Skin of body (tissue), 2 donors: ENCODE measurements around the gene DISC1. TPM values are rescaled to one million over a fixed set of nuclear protein-coding genes. Genes with fewer than 3 reads are reported as not detected.
"Not testable (repeated sequence)": the region's sequence is repeated elsewhere in the genome, so short reads cannot be mapped to it uniquely, and the experiment has no call there.

Experiments used
- DNase-seq: peaks from one replicate; lab custom pipeline; 2025; lab: John Stamatoyannopoulos, UW
- total RNA-seq: library from RNA; depleted of rRNA; stranded (reverse); fragments of >200 nt; gene quantifications from one replicate; pipeline ENCODE4 v1.2.3, GENCODE V29; 2014

The DISC1 gene
- total RNA-seq, 1 donor from 2014 or later: 13.9 TPM

DNA sequence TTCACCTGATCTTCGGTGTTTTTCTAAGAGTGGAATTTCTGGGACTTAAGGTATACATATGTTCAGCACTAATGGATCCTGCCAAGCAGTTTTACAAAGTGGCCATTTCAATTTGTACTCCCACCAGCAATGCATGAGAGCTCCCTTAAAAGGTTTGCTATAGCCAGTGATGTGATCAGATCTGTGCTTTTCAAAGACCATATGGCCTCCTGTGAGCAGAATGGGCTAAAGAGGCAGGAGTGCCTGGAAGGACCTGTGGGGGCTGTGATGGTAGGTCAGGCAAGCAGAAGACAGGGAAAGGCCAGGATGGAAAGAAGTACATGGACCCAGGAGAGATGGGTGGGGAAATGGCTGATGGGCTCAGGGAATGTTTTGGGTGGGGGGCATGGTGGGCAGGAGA, 252.7 kb downstream of the DISC1 start:
- DNase-seq: no peak

DNA sequence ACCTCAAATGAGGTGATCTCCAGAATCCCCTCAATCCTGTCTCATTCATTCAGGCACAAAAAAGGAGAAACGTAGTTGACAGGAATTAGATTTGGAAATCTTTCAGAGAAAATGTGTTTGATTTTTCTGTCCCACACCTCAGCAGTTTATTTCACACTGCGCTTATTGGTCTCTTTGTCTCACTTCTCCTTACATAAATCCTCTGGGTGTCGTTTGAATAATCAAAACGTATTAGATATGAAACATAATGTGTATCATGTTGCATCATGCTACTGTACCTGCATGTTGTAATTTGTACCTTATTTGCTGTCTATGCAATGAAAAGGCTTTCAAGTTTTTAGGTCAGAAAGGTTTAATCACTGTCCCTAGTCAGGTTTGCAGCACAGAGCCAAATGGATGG, 255.7 kb downstream of the DISC1 start:
- no peak for DNase-seq

DNA sequence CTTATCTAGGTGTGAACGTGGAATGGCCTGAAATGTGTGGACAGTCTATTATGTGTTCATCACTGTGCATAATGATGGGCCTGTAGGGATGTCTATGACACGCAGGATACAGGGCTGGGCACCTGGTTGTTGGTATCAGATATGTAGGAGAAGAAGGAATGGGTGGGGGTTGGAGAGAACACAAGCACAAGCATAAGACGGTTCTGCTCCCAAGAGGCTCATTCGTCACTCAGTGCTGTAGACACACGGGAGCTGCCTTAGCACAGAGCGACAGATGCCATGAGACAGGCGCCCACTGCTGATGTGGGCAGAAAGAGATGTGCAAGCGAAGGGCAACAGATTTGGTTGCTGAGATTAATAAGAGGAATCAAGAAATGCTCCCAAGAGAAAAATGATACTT, 256.2 kb downstream of the DISC1 start:
- no peak for DNase-seq

DNA sequence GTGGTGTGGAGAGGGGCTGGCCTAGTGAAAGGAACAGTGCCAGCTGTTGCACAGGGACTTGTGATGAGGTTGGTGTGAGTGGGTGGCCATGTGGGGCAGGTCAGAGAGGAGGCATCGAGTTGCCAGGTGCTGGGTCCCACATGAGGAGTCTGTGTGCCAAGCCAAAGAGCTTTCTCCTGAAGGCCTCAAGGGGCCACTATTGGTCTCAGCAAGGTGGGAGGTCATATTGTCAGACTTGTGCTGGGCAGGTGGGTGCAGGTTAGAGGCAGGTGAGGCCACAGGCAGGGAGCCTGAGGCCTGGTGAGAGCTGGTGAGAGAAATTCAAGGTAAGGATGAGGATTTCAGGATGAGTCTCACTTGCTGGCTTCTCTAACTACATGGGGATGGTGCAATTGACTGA, 256.8 kb downstream of the DISC1 start:
- no peak for DNase-seq

DNA sequence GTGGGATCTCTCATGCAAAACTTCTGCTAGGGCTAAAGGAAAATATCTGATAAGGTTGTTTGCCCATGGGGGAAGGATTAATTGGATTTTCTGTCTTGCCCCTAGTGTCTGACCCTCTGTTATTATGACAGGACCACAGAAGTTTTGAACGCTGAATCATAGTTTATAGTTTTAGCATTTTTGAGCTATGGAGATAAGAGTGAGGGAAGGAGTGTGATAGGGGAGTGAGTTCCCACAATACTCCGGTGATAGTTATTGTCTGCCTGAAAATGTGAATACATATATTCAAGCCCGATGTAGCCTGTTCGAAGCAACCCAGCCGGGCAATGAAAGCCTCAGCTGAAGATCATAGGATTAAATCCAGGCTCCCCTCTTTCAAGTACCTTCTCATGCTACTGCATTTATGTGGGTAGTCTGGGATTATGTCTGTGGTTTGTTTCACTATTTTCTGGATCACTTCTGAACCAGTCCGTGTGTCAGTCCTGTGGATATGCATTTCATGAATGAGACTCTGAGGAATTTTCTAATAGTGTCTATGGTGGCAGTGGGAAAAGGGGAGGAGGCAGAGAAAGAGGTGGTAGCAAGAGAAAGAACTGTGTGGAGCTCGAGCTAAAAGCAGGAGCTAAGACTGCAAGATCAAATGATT, 258.7 kb downstream of the DISC1 start:
- no peak for DNase-seq

DNA sequence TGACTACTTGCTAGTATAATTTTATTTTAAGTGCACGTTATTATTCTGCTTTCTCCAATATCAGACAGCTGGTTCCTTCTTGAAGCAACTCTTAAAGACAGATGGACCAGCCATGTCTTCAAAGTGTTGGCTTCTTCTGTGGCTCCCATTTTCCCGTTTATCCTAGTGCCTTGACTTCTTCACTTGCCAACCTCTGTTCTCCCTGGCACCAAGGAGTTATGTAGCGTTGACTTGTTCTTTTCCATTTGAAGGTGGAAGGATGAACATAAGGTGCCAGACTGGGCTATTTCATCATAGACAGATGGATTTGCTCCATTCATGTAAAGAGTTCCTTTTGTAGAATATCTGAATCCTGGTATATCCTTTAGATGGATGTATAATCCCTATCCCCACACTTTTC, 260.6 kb downstream of the DISC1 start:
- DNase-seq: no peak

DNA sequence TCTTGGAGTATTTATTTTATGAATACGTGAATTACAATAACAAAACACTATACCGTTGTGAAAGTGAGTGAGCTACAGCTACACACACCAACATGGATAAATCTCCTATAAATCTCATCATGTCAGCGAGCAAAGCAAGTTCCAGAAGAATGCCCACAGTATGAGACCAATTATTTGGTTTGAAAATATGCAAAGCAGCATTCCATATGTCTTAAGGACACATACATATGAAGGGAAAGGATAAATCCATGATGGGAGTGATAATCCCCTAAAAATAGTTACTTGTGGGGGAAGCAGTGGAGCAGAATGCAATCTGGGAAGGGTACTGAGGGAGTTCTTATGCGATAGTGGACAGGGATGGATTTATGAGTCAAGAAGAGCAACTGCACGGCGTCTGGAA, 261.3 kb downstream of the DISC1 start:
- DNase-seq: no peak

DNA sequence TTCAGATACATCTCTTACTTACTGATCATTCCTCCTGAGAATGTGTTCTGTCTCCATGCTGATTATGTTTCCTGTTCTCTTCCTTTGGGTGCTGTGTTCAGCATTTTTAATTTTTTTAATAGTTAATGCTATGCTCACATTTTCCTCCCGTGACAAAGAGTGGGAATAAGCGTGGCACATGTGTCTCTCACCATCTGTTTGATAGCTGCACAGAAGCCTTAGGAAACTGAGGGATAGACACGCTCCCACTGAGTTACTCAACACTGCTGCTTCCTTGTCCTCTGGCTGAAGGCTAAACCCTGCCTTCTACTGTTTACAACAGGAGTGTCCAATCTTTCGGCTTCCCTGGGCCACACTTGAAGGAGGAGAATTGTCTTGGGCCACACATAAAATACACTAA, 264.2 kb downstream of the DISC1 start:
- DNase-seq: peak; percentile 21

DNA sequence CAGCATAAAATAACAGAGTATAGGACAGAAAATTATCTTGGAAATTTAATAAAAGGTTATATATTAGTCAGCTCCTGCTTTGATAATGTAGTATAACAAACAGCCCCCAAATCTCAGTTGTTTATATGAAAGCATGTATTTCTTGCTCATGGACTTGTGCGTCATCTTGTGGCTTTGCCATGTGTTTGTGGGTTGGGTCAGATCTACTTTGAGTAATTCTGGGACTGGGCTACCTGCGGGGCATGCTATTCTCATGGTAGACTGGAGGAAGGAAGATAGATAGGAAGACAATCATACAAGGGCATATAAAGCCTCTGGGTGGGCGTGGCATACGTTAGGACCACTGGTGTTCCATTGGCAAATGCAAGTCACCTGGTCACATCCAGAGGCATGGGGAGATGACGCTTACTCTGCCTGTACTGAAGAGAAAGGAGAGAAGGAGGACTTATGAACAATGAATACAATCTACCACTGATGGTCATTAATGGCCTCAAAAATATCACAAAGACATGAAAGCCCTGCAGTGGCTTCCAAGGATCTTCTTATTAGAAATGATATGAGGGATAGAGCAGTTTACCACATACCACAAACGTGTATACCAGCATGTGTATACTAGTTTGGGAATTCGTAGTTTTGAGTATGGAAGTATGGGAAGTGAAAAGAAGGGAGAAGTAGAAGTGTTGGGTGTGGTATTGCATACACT, 267.0 kb downstream of the DISC1 start:
- no peak for DNase-seq

DNA sequence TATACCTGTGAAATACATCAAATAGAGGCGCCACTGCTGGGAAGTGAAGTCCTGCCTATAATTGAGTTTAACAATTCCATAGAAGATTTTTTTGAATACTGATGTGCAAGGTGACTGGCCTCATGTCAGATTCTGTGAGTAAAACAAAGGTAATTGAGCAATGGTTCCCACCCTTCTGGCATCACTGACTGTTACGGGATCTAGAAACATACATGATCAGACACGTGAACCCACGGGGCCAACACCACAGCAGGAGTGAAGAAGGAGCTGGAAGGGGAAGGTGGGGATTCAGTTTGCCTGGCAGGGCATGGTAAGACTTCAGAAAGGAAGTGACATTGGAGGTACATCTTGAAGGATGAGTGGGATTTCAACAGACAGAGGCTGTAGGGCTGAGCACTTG, 270.2 kb downstream of the DISC1 start:
- no peak for DNase-seq

DNA sequence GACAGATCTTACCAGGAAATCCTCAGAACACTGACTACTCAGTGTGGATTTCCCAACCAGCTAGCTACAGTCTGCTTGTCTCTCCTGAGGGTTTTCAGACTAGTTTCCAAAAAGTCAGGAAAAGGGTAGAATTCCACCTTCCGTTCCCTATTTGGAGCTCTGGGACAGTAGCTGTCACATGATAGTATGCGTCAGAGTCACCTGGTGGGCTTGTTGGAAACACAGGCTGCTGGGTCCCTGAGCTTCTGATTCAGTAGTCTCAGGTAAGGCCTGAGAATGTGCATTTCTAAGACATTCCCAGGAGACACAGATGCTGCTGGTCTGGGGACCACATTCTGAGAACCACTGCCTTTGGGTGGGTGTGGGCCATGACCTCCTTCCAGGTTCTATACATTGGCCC, 272.5 kb downstream of the DISC1 start:
- DNase-seq: no peak

DNA sequence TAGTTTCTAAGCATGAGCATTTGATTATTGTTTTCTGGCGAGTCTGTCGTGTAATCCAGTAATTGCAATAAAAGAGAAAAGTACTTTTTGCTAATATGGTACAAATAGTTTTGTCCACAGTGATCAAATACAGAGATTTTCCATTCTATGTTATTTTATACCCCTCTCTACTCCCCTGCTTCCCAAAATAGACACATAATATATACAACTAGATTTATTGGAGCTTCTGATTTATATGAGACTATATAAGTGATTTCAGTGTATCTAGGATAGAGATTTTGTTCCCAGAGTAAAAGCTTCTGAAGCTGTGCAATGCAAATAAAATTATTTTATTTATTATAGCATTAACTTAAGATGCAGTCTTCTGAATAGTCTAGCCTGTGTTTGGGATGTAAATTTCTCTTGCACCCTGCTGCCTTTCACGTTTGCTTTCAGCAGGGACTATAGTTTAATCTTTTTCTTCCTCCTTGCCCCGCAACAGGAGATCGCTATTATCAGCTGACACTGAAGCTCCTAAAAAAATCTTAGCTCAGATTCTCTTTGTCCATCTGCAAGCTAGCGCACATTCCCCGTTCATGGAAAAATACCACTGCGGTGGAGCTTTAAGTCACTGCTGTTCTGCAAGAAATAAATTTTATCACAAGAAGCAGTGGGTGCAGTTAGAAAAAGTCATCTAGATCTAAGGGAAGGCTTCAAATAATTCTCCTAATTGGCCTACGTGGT, 273.3 kb downstream of the DISC1 start:
- DNase-seq: no peak

DNA sequence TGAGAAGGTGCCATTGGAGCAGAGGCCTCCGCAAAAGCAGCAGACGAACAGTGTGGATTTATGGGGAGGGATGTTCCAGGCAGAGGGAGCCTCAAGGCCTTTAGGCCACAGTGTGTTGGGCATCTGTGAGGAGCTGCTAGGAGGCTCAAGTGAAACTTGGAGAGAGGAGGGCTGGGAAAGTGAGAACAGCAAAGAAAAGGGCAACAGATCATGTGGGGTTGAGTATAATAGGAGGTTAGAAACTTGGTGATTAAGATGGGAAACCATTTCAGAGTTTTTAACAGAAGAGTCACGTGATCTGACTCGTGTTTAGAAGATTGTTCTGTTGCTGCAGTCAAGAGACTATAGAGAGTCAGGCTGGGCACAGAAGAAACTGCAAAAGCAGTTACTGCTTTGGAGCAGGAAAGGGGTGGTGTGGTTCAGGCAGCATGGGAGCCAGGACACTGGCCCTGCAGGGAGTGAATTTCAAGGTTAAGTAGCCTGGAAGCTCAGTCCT, 277.0 kb downstream of the DISC1 start:
- no peak for DNase-seq

DNA sequence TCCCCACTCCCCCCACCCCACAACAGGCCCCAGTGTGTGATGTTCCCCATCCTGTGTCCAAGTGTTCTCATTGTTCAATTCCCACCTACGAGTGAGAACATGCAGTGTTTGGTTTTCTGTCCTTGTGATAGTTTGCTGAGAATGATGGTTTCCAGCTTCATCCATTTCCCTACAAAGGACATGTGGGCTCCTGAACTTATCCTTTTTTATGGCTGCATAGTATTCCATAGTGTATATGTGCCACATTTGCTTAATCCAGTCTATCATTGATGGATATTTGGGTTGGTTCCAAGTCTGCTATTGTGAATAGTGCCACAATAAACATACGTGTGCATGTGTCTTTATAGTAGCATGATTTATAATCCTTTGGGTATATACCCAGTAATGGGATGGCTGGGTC, 280.7 kb downstream of the DISC1 start:
- DNase-seq: not testable (repeated sequence)

DNA sequence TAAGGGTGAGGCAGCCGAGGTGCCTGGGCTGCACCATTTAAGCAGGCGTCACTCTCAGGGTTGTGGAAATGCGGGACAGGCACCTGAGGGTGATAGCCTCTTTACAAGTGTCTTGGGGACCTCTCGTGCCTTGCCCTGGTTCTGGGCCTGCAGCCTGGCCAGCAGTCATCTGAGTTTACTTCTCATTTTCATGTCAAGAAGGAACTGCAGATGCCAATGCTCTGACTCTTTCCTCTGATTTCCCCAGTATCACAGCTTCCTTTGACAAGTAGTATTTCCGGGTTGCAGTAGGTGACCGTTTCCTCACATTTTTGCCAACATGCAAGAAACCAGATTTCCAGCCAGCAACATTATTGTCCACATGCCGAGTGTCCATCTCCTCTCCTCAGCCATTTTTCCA, 286.9 kb downstream of the DISC1 start:
- no peak for DNase-seq

DNA sequence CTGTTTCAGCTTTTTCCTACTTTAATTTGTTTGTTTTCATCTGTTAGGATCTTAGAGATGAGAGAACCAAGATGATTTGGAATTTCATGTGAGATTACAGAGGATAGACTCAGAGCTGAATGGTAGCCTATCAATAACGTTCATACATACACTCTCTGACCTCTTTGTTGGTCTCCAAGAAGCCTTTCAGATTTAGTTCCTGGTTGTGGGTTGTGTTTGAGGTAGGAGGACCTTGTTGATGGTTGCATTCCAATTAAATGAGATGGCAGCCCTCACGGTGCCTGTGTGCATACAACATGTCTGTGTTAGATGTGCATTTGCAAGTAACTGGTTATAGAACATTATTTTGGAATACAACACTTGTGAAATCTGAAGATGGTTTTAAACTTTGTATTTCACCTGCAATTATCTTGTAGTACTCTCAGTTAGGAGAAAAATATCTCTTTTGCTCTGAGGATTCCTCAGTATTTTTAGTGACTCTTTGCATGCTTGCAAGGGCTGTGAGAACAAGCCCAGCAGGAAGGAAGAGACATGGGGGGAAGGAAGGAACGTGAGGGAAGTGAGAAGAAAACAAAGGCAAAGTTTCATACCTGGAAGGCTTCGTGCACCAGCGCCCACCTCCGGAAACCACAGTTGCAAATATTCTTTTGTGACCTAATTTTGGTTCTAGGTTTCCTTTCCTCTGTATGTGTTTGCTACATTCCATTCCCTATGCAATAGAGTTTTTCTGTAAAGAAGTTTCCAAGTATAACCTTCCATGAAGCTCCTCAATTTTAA, 291.8 kb downstream of the DISC1 start:
- no peak for DNase-seq

DNA sequence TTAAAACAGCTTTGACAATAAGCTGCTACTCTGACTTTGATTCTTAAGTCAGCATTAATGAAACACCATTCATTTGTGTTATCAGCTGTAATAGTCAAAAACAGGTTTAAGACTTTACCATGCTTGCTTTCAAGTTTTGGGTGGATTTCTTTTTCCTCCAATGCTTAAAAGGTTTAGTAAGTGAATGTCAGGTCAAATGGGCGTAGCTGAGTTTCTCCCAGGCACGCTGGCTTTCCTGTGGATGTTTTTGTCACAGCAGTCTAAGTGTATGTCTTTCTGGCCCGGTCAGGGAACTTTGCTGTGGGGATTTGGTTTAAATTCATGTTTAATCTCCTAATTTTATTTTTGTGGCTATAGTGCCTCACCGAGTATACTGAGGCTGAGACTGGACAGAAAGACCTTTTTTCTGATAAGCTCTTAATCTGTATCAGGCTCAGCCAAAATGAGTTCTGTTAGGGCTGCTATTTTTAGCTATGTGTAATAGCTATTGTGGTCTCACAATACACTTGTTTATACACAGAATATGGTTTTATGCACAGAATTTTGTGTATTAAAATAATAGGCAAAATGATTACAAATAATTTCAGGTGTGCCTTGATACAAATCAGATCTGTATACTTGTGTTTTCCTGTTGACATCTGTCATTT, 292.8 kb downstream of the DISC1 start:
- peak; percentile 13 for DNase-seq

DNA sequence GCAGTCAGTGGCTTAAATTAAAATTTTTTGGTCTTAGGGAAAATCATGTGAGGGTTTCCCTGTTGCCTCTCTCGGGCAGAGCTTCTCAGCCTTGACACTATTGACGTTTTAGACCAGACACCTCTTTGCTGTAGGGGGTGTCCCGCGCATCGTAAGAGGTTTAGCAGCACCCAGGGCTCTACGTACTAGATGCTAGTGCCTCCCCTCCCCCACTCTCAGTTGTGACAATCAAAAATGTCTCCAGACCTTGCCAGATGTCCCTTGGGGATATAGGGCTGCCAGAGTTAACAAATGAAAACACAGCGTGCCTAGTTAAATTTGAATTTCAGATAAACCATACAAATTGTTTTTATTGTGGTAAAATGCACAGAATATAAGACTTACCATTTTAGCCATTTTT, 293.3 kb downstream of the DISC1 start:
- DNase-seq: no peak

DNA sequence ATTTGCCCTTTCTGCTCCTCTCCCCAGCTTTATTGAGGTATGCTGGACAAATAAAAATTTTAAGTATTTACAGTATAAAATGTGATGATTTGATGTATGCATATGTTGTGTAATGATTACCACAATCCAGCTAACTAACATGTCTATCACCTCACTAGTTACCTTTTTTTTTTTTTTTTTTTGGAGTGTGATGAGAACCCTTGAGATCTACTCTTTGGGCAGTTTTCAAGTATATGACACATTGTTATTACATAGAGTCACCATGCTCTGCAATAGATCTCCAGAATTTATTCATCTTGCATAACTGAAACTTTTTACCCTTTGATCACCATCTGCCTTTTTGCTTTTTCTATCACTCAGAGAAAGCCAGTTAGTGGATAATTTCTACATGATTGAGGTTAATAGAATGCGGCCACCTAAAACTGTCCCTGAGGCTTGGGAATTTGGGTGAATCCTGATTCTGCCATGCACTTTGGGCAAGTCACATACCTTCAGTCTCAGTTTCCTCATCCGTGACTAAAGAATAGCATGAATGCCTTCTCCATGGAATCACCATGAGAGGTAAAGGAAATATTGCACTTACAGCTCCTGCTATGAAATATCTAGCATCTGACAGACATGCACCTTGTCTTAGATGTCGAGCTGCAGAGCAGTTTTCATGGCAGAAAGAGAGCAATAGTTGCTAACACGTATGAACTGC, 295.2 kb downstream of the DISC1 start:
- DNase-seq: no peak

DNA sequence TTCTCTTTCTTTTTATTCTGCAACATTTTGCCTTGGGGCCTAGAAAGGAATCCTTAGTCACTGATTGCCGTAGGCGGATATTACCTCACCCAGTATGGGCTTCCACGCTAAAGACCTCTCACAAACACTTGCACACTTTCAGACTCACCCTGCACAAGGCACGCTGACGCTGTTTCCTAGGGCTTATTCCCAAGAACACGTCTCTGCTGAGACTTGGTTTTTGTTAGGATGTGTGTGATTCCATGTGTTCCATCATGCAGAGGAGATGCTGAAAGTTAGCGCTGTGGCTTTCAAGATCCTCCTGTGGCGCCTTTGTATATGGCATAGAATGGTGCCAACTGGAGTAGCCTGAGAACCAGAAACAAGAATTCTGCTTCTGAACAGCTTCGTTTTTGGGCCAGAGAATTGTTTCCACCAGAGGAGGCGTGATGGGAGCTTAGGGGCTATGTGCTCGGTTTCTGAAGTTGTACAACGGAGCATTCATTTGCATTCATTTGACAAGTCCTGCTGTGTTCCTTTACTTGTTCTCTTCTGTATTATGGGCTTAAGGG, 297.0 kb downstream of the DISC1 start:
- no peak for DNase-seq
